ENCODE results near the gene OR51M1.
"Not testable (repeated sequence)": the region's sequence is repeated elsewhere in the genome, so short reads cannot be mapped to it uniquely, and the experiment has no call there.

OR51M1 gene, protein sequence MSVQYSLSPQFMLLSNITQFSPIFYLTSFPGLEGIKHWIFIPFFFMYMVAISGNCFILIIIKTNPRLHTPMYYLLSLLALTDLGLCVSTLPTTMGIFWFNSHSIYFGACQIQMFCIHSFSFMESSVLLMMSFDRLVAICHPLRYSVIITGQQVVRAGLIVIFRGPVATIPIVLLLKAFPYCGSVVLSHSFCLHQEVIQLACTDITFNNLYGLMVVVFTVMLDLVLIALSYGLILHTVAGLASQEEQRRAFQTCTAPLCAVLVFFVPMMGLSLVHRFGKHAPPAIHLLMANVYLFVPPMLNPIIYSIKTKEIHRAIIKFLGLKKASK

GRCh38 chr11:5383576-5383975, at the start of gene OR51M1:
OR51M1 (plus strand) TSS chr11:5383812; CDS start chr11:5389399, 5,587 bp downstream.
- no peak for TF ChIP-seq CTCF (IDR thresholded peaks at IDR 0.05; ENCODE audit: extremely low read depth, missing control alignments)
- no peak for DNase-seq (ENCODE audit: low spot score)

DNA sequence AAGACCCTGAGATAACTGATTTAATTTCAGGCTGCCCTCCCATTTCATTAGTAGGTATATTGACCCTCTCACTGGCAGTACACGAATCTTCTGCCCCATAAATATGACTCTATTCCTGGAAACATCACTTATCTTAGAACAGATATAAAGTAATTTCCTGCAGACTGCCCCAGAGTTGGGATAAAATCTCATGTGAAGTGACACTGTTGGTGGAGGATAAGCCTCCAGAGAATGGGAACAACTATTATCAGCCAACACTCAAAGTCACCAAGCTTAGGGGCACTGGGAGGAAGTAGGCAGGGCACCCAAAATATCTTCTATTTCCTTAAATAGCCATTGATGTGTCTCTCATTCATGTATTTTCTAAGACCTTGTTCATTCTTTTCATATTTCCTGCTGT, 48.4 kb upstream of the OR51M1 start:
- no peak for TF ChIP-seq CTCF (IDR thresholded peaks at IDR 0.05; ENCODE audit: extremely low read depth, missing control alignments)

DNA sequence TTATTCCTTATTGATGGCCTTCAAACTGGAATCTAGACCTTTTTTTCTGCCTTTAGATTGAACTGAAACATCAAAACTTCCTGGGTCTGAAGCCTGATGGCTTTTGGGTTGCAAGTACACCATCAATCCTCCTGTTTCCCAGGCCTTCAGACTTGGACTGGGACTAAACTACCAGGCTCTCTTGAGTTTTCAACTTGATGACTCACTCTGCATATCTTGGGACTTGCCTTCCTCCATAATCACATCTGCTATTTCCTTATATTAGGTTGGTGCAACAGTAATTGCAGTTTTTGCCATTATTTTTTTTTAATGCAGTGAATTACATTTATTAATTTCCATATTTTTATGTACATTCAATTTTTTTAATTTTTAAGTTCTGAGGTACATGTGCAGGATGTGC, 47.3 kb upstream of the OR51M1 start:
- DNase-seq (ENCODE audit: low spot score), result no peak
- no peak for TF ChIP-seq CTCF (IDR thresholded peaks at IDR 0.05; ENCODE audit: extremely low read depth, missing control alignments)

More for the DNA sequence above, 48.4 kb upstream of the OR51M1 start:
- DNase-seq (ENCODE audit: low spot score), result no peak

DNA sequence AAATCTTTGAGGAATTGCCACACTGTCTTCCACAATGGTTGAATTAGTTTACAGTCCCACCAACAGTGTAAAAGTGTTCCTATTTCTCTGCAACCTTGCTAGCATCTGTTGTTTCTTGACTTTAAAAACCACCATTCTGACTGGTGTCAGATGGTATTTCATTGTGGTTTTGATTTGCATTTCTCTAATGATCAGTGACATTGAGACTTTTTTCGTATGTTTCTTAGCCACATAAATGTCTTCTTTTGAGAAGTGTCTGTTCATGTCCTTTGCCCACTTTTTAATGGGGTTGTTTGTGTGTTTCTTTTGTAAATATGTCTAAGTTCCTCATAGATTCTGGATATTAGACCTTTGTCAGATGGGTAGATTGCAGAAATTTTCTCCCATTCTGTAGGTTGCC, 46.4 kb upstream of the OR51M1 start:
- not testable (repeated sequence) for DNase-seq (ENCODE audit: low spot score)

GRCh38 chr11:5339771-5340322, 43.8 kb upstream of the OR51M1 start:
- no peak for TF ChIP-seq CTCF (IDR thresholded peaks at IDR 0.05; ENCODE audit: extremely low read depth, missing control alignments)
- DNase-seq (ENCODE audit: low spot score), result no peak

- no peak for TF ChIP-seq CTCF (IDR thresholded peaks at IDR 0.05; ENCODE audit: extremely low read depth, missing control alignments)
- DNase-seq (ENCODE audit: low spot score), result no peak
Measured at GRCh38 chr11:5343474-5344335, 39.9 kb upstream of the OR51M1 start, which contains the start of gene OR51B5. OR51B5 (minus strand) TSS chr11:5343524; CDS start chr11:5343524, 0 bp downstream.

DNA sequence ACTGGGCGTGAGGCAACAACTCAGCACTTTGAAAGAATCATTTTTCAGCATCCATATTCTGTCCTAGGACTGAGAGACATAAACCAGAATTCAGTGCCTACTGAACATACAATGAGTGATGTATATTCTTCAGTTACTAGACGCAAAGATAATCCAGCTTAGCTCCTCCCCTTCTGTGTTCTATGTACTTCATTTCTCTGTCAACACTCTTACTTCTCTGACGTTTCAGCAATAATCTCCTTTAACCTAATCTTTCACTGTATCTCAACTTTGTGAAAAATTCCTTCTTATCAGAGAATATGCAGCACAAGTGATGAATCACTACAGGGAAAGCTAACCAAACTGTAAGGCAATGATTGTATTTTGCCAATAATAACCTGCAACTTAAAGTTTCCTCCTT, 37.8 kb upstream of the OR51M1 start:
- TF ChIP-seq CTCF (IDR thresholded peaks at IDR 0.05; ENCODE audit: extremely low read depth, missing control alignments), result no peak

More for the DNA sequence above, 37.8 kb upstream of the OR51M1 start:
- no peak for DNase-seq (ENCODE audit: low spot score)
